Measurements from ENCODE around the gene HACD1.
"Not testable (repeated sequence)": the region's sequence is repeated elsewhere in the genome, so short reads cannot be mapped to it uniquely, and the experiment has no call there.

The HACD1 gene

GRCh38 chr10:17633353-17633752, 16.2 kb upstream of the HACD1 start:
- Histone ChIP-seq H3K9ac (ENCODE audit: low read length) (no peak overlapping the region), H3K27me3 (ENCODE audit: control insufficient read depth in 1 of 2, insufficient read depth in 1 of 2, low read length in 2 of 2) (no peaks in the 10 kb centered on the region), H3K36me3 (ENCODE audit: control insufficient read depth in 1 of 2, insufficient read depth in 2 of 2, low read depth in 1 of 2, low read length in 2 of 2) (no peaks in the 10 kb centered on the region), H2BK12ac (ENCODE audit: low read length in 2 of 2) (no peak overlapping the region), H3K4me2 (ENCODE audit: low read length, poor library complexity, severe bottlenecking) (no peak overlapping the region), H2BK5ac (ENCODE audit: low read depth, low read length, poor library complexity, severe bottlenecking) (no peak overlapping the region), H3K9me3 (ENCODE audit: control insufficient read depth, low read length) (no peaks in the 10 kb centered on the region), H4K8ac (ENCODE audit: low read length) (no peak overlapping the region), H2AK5ac (ENCODE audit: low read length, severe bottlenecking) (no peak overlapping the region), H2BK15ac (ENCODE audit: low read depth, poor library complexity, severe bottlenecking) (no peak overlapping the region), H3K4ac (ENCODE audit: low read depth in 1 of 2, low read length in 2 of 2) (no peak overlapping the region), H3K27ac (ENCODE audit: low read length, poor library complexity, severe bottlenecking) (no peak overlapping the region), H3K4me1 (ENCODE audit: control insufficient read depth, insufficient read depth, low read depth, low read length) (no peaks in the 10 kb centered on the region), H2BK120ac (ENCODE audit: low read depth, low read length) (no peak overlapping the region), H3K4me3 (ENCODE audit: insufficient read depth in 1 of 2, low read depth in 1 of 2, low read length in 2 of 2) (no peak overlapping the region), H4K91ac (ENCODE audit: low read length) (no peak overlapping the region), H2AFZ (ENCODE audit: low read depth, low read length) (no peak overlapping the region), H3K23ac (ENCODE audit: low read length in 2 of 2) (no peak overlapping the region), H3K18ac (ENCODE audit: low read depth in 1 of 2, low read length in 2 of 2) (no peak overlapping the region), H3K79me1 (replicated peaks; ENCODE audit: low read length, poor library complexity, severe bottlenecking) (no peaks in the 10 kb centered on the region), H3K14ac (ENCODE audit: low read length in 2 of 2) (no peak overlapping the region)
- DNase-seq: no peak
- WGBS: 100% methylated on average over 1 of the region's 1 CpG

- H3K18ac ChIP-seq (ENCODE audit: low read depth in 1 of 2, low read length in 2 of 2); H3K23ac ChIP-seq (ENCODE audit: low read length in 2 of 2); H3K4me2 ChIP-seq (ENCODE audit: low read length, poor library complexity, severe bottlenecking); H2AFZ ChIP-seq (ENCODE audit: low read depth, low read length); H3K9me3 ChIP-seq (ENCODE audit: control insufficient read depth, low read length); H3K27me3 ChIP-seq (ENCODE audit: control insufficient read depth in 1 of 2, insufficient read depth in 1 of 2, low read length in 2 of 2); H2BK5ac ChIP-seq (ENCODE audit: low read depth, low read length, poor library complexity, severe bottlenecking); H3K27ac ChIP-seq (ENCODE audit: low read length, poor library complexity, severe bottlenecking); H3K4ac ChIP-seq (ENCODE audit: low read depth in 1 of 2, low read length in 2 of 2); H3K9ac ChIP-seq (ENCODE audit: low read length); H2BK12ac ChIP-seq (ENCODE audit: low read length in 2 of 2); H4K8ac ChIP-seq (ENCODE audit: low read length); H3K4me3 ChIP-seq (ENCODE audit: insufficient read depth in 1 of 2, low read depth in 1 of 2, low read length in 2 of 2); H2BK120ac ChIP-seq (ENCODE audit: low read depth, low read length); H4K91ac ChIP-seq (ENCODE audit: low read length); H3K14ac ChIP-seq (ENCODE audit: low read length in 2 of 2); H2BK15ac ChIP-seq (ENCODE audit: low read depth, poor library complexity, severe bottlenecking); DNase-seq; H3K36me3 ChIP-seq (ENCODE audit: control insufficient read depth in 1 of 2, insufficient read depth in 2 of 2, low read depth in 1 of 2, low read length in 2 of 2); H3K79me1 ChIP-seq (replicated peaks; ENCODE audit: low read length, poor library complexity, severe bottlenecking); H3K4me1 ChIP-seq (ENCODE audit: control insufficient read depth, insufficient read depth, low read depth, low read length); H2AK5ac ChIP-seq (ENCODE audit: low read length, severe bottlenecking): not testable (repeated sequence)
- WGBS: 95% methylated on average over 8 of the region's 8 CpGs
Measured at GRCh38 chr10:17632590-17632989, 15.4 kb upstream of the HACD1 start.

- Histone ChIP-seq H3K4me2 (ENCODE audit: low read length, poor library complexity, severe bottlenecking) (no peak overlapping the region), H3K27me3 (ENCODE audit: control insufficient read depth in 1 of 2, insufficient read depth in 1 of 2, low read length in 2 of 2) (no peaks in the 10 kb centered on the region), H3K9ac (ENCODE audit: low read length) (no peak overlapping the region), H3K14ac (ENCODE audit: low read length in 2 of 2) (no peak overlapping the region), H3K18ac (ENCODE audit: low read depth in 1 of 2, low read length in 2 of 2) (no peak overlapping the region), H4K91ac (ENCODE audit: low read length) (no peak overlapping the region), H2BK15ac (ENCODE audit: low read depth, poor library complexity, severe bottlenecking) (no peak overlapping the region), H3K4me1 (ENCODE audit: control insufficient read depth, insufficient read depth, low read depth, low read length) (no peaks in the 10 kb centered on the region), H3K36me3 (ENCODE audit: control insufficient read depth in 1 of 2, insufficient read depth in 2 of 2, low read depth in 1 of 2, low read length in 2 of 2) (no peaks in the 10 kb centered on the region), H2BK5ac (ENCODE audit: low read depth, low read length, poor library complexity, severe bottlenecking) (no peak overlapping the region), H3K27ac (ENCODE audit: low read length, poor library complexity, severe bottlenecking) (no peak overlapping the region), H3K4me3 (ENCODE audit: insufficient read depth in 1 of 2, low read depth in 1 of 2, low read length in 2 of 2) (no peak overlapping the region), H3K9me3 (ENCODE audit: control insufficient read depth, low read length) (no peaks in the 10 kb centered on the region), H2BK120ac (ENCODE audit: low read depth, low read length) (no peak overlapping the region), H3K79me1 (replicated peaks; ENCODE audit: low read length, poor library complexity, severe bottlenecking) (no peaks in the 10 kb centered on the region), H3K23ac (ENCODE audit: low read length in 2 of 2) (no peak overlapping the region), H4K8ac (ENCODE audit: low read length) (no peak overlapping the region), H2BK12ac (ENCODE audit: low read length in 2 of 2) (no peak overlapping the region), H2AFZ (ENCODE audit: low read depth, low read length) (no peak overlapping the region), H2AK5ac (ENCODE audit: low read length, severe bottlenecking) (no peak overlapping the region), H3K4ac (ENCODE audit: low read depth in 1 of 2, low read length in 2 of 2) (no peak overlapping the region)
- no CpG with 5 or more reads among the region's 1 CpG for WGBS
- no peak for DNase-seq
Measured at GRCh38 chr10:17626656-17627055, 9.5 kb upstream of the HACD1 start.

GRCh38 chr10:17624996-17625395, 7.8 kb upstream of the HACD1 start:
- no peak overlapping the region for H4K8ac ChIP-seq (ENCODE audit: low read length)
- no peak overlapping the region for H3K4ac ChIP-seq (ENCODE audit: low read depth in 1 of 2, low read length in 2 of 2)
- WGBS: 74% methylated on average over 3 of the region's 3 CpGs

More at GRCh38 chr10:17624996-17625395, 7.8 kb upstream of the HACD1 start:
- no peak overlapping the region for H2BK15ac ChIP-seq (ENCODE audit: low read depth, poor library complexity, severe bottlenecking)
- H2BK5ac ChIP-seq (ENCODE audit: low read depth, low read length, poor library complexity, severe bottlenecking): no peak overlapping the region
- H3K4me1 ChIP-seq (ENCODE audit: control insufficient read depth, insufficient read depth, low read depth, low read length): no peaks in the 10 kb centered on the region
- H4K91ac ChIP-seq (ENCODE audit: low read length): no peak overlapping the region
- DNase-seq: no peak
- H3K4me3 ChIP-seq (ENCODE audit: insufficient read depth in 1 of 2, low read depth in 1 of 2, low read length in 2 of 2): no peak overlapping the region
- no peak overlapping the region for H2AFZ ChIP-seq (ENCODE audit: low read depth, low read length)
- H3K4me2 ChIP-seq (ENCODE audit: low read length, poor library complexity, severe bottlenecking): no peak overlapping the region
- no peak overlapping the region for H2AK5ac ChIP-seq (ENCODE audit: low read length, severe bottlenecking)
- H3K14ac ChIP-seq (ENCODE audit: low read length in 2 of 2): no peak overlapping the region
- no peak overlapping the region for H3K23ac ChIP-seq (ENCODE audit: low read length in 2 of 2)
- H3K36me3 ChIP-seq (ENCODE audit: control insufficient read depth in 1 of 2, insufficient read depth in 2 of 2, low read depth in 1 of 2, low read length in 2 of 2): no peaks in the 10 kb centered on the region
- H3K27ac ChIP-seq (ENCODE audit: low read length, poor library complexity, severe bottlenecking): no peak overlapping the region
- no peaks in the 10 kb centered on the region for H3K79me1 ChIP-seq (replicated peaks; ENCODE audit: low read length, poor library complexity, severe bottlenecking)
- no peak overlapping the region for H3K18ac ChIP-seq (ENCODE audit: low read depth in 1 of 2, low read length in 2 of 2)
- no peak overlapping the region for H2BK120ac ChIP-seq (ENCODE audit: low read depth, low read length)
- no peak overlapping the region for H2BK12ac ChIP-seq (ENCODE audit: low read length in 2 of 2)
- H3K9me3 ChIP-seq (ENCODE audit: control insufficient read depth, low read length): no peaks in the 10 kb centered on the region
- no peaks in the 10 kb centered on the region for H3K27me3 ChIP-seq (ENCODE audit: control insufficient read depth in 1 of 2, insufficient read depth in 1 of 2, low read length in 2 of 2)
- H3K9ac ChIP-seq (ENCODE audit: low read length): no peak overlapping the region

Measured in mesenchymal stem cell (in vitro differentiated cells and primary cell).